HCT116 (cell line): ENCODE results near the gene CTNND2. TPM values are rescaled to one million over a fixed set of nuclear protein-coding genes. Genes with fewer than 3 reads are reported as not detected.

Source experiments
- ATAC-seq: fragments of 200-7000 bp; cut with Tn5 transposase; 2 replicates; pipeline ENCODE4 v1.9.1; 2020; ENCODE audit warnings: mild to moderate bottlenecking, moderate library complexity
- BruUV-seq: library from RNA; stranded (reverse); fragments of 400-500 nt; replicated peaks from 2 replicates; lab custom pipeline; 2021; lab: Mats Ljungman, UMichigan
- CTCF ChIA-PET: fragments of 300-600 bp; sonication (Branson Sonifier 250); formaldehyde crosslinking; loops from one replicate; lab custom pipeline; 2021; ENCODE audit warnings: antibody characterized with exemption; lab: Charles Lee
- POLR2A ChIA-PET: fragments of 300-600, 350-600 bp; sonication (Branson Sonifier 250); formaldehyde crosslinking; loops from one replicate; lab custom pipeline; 2021; ENCODE audit warnings: antibody characterized with exemption; lab: Charles Lee
- RAD21 ChIA-PET, 2 experiments: fragments of 300-600 bp; sonication (Branson Sonifier 250); formaldehyde crosslinking; loops; one replicate each; lab custom pipeline; 2023; ENCODE audit warnings: low total read pairs in 2 of 2; ENCODE audit not compliant: uncharacterized antibody in 2 of 2, unreplicated experiment in 2 of 2, low non-redundant PET in 1 of 2; lab: Charles Lee
- DNase-seq: peaks from one replicate; pipeline ENCODE4 v3.0.0-alpha.2; 2010; ENCODE audit warnings: low read depth, low spot score
- H2AFZ ChIP-seq: fragments of 200-600 bp; shearing (Covaris generic), sonication (generic); 2 replicates; pipeline ENCODE4 v1.6.1; 2017; ENCODE audit warnings: low read depth, mixed run types, mixed read lengths, antibody characterized with exemption, low read length; ENCODE audit not compliant: poor library complexity, severe bottlenecking
- H3K27ac ChIP-seq: 2 replicates; pipeline ENCODE4 v1.5.1; 2012; ENCODE audit warnings: low read depth, low read length
- H3K27me3 ChIP-seq: fragments of 200-600 bp; sonication (generic); 2 replicates; pipeline ENCODE4 v1.6.1; 2016; ENCODE audit warnings: mixed run types, low read length, mixed read lengths; ENCODE audit not compliant: insufficient read depth
- H3K36me3 ChIP-seq, 2 experiments: fragments of 200-500 bp in 1 of 2; fragments of 200-600 bp in 1 of 2; sonication (Bioruptor generic) in 1 of 2; sonication (generic) in 1 of 2; 2 replicates each; pipeline versions ENCODE4 v1.5.1 to v1.6.1; 2014 to 2016; ENCODE audit warnings: low read length in 2 of 2, inconsistent platforms in 1 of 2, mixed read lengths in 1 of 2, mixed run types in 1 of 2; ENCODE audit not compliant: insufficient read depth in 2 of 2, control insufficient read depth in 1 of 2
- H3K4me1 ChIP-seq, 2 experiments: fragments of 200-600 bp in 1 of 2; sonication (generic) in 1 of 2; 2 replicates each; pipeline versions ENCODE4 v1.5.1 to v1.6.1; 2012 to 2017; ENCODE audit warnings: low read length in 2 of 2, inconsistent platforms in 1 of 2, mild to moderate bottlenecking in 1 of 2, mixed read lengths in 1 of 2, mixed run types in 1 of 2, moderate library complexity in 1 of 2; ENCODE audit not compliant: insufficient read depth in 2 of 2, control insufficient read depth in 1 of 2
- H3K4me2 ChIP-seq: fragments of 200-600 bp; sonication (generic); 2 replicates; pipeline ENCODE4 v1.6.1; 2017; ENCODE audit warnings: mixed run types, low read length, mixed read lengths
- H3K4me3 ChIP-seq, 2 experiments: fragments of 200-600 bp in 1 of 2; sonication (generic) in 1 of 2; replicated peaks in 1 of 2; 2 replicates each; pipeline ENCODE4 v1.5.1; 2011 to 2016; ENCODE audit warnings: low read length in 2 of 2, control low read depth in 1 of 2, low read depth in 1 of 2, mild to moderate bottlenecking in 1 of 2, mixed read lengths in 1 of 2, mixed run types in 1 of 2
- H3K79me2 ChIP-seq: fragments of 200-600 bp; sonication (generic); 2 replicates; pipeline ENCODE4 v1.6.1; 2017; ENCODE audit warnings: mild to moderate bottlenecking, mixed run types, low read length, moderate library complexity, mixed read lengths; ENCODE audit not compliant: insufficient read depth
- H3K9ac ChIP-seq: fragments of 200-600 bp; sonication (generic); 2 replicates; pipeline ENCODE4 v1.6.1; 2016; ENCODE audit warnings: low read length, mixed read lengths
- H3K9me2 ChIP-seq: fragments of 200-600 bp; sonication (generic), shearing (Covaris generic); 2 replicates; pipeline ENCODE4 v1.6.1; 2017; ENCODE audit warnings: mixed run types, mild to moderate bottlenecking, moderate library complexity; ENCODE audit not compliant: insufficient read depth
- H3K9me3 ChIP-seq, 2 experiments: fragments of 200-500 bp in 1 of 2; fragments of 200-600 bp in 1 of 2; sonication (Bioruptor generic) in 1 of 2; sonication (generic) in 1 of 2; 2 replicates each; pipeline ENCODE4 v1.6.1; 2014 to 2017; ENCODE audit warnings: low read length in 2 of 2, mixed read lengths in 2 of 2, inconsistent platforms in 1 of 2, low read depth in 1 of 2, mild to moderate bottlenecking in 1 of 2, mixed run types in 1 of 2, moderate library complexity in 1 of 2; ENCODE audit not compliant: control insufficient read depth in 1 of 2, insufficient read depth in 1 of 2
- H4K20me1 ChIP-seq: fragments of 200-600 bp; sonication (generic), shearing (Covaris generic); 2 replicates; pipeline ENCODE4 v1.6.1; 2017; ENCODE audit warnings: mixed run types, mild to moderate bottlenecking, moderate library complexity; ENCODE audit not compliant: insufficient read depth
- CBX3 ChIP-seq: IDR thresholded peaks from 2 replicates; pipeline ENCODE4 v1.6.1; 2012; ENCODE audit warnings: low read depth
- CEBPB ChIP-seq: IDR thresholded peaks from 2 replicates; pipeline ENCODE4 v1.6.1; 2012; ENCODE audit warnings: low read depth
- EGR1 ChIP-seq: IDR thresholded peaks from 2 replicates; pipeline ENCODE4 v1.6.1; 2012; ENCODE audit warnings: low read depth
- EZH2 ChIP-seq: fragments of 200-600 bp; sonication (generic); IDR thresholded peaks from 2 replicates; pipeline ENCODE4 v1.6.1; 2017; ENCODE audit warnings: antibody characterized with exemption, mixed run types
- FOSL1 ChIP-seq: IDR thresholded peaks from 2 replicates; pipeline ENCODE4 v1.6.1; 2012; ENCODE audit warnings: low read depth
- JUND ChIP-seq: IDR thresholded peaks from 2 replicates; pipeline ENCODE4 v1.6.1; 2012
- POLR2A ChIP-seq: IDR thresholded peaks from 2 replicates; pipeline ENCODE4 v1.7.0; 2011; ENCODE audit warnings: borderline replicate concordance; ENCODE audit not compliant: insufficient read depth, insufficient read length; ENCODE audit errors: extremely low read depth
- POLR2AphosphoS5 ChIP-seq: IDR thresholded peaks from 2 replicates; pipeline ENCODE4 v1.6.1; 2011; ENCODE audit warnings: mild to moderate bottlenecking, low read depth, low read length, moderate library complexity
- RAD21 ChIP-seq: IDR thresholded peaks from 2 replicates; pipeline ENCODE4 v1.6.1; 2012; ENCODE audit warnings: low read depth, mild to moderate bottlenecking
- SIN3A ChIP-seq: IDR thresholded peaks from 2 replicates; pipeline ENCODE4 v1.6.1; 2012; ENCODE audit warnings: low read depth
- SP1 ChIP-seq: IDR thresholded peaks from 2 replicates; pipeline ENCODE4 v1.6.1; 2012; ENCODE audit warnings: low read depth
- SRF ChIP-seq: IDR thresholded peaks from 2 replicates; pipeline ENCODE4 v1.6.1; 2012; ENCODE audit warnings: low read depth
- TCF7L2 ChIP-seq: IDR thresholded peaks from 2 replicates; pipeline ENCODE4 v1.7.0; 2011; ENCODE audit warnings: borderline replicate concordance, inconsistent platforms; ENCODE audit not compliant: insufficient read depth, insufficient read length; ENCODE audit errors: extremely low read depth
- intact Hi-C: fragments of 100-400 bp; cut with micrococcal nuclease; formaldehyde crosslinking; loops from 2 replicates; pipeline ENCODE4 v1.10.0; 2022
- total RNA-seq: library from RNA; stranded (reverse); gene quantifications from one replicate; pipeline ENCODE4 v1.2.1, GENCODE V29; 2021; ENCODE audit not compliant: unreplicated experiment
- TF ChIP-seq, protein P1 (sequence below): IDR thresholded peaks from 2 replicates; pipeline ENCODE4 v1.6.1; 2011; ENCODE audit warnings: mild to moderate bottlenecking, low read length, moderate library complexity; ENCODE audit not compliant: insufficient replicate concordance; ENCODE audit errors: extremely low read depth
- TF ChIP-seq, protein P2 (sequence below): IDR thresholded peaks from 2 replicates; pipeline ENCODE4 v1.6.1; 2012; ENCODE audit warnings: low read depth
- TF ChIP-seq, protein P3 (sequence below), 3 experiments: fragments of 200-600 bp in 1 of 3; sonication (generic) in 1 of 3; IDR thresholded peaks in 2 of 3; conservative IDR thresholded peaks in 1 of 3; 2 replicates each; pipeline ENCODE4 v1.5.1; 2012 to 2017; ENCODE audit warnings: low read depth in 2 of 3, low read length in 2 of 3, antibody characterized with exemption in 1 of 3, borderline replicate concordance in 1 of 3, control low read depth in 1 of 3, mild to moderate bottlenecking in 1 of 3, mixed read lengths in 1 of 3, mixed run types in 1 of 3, moderate library complexity in 1 of 3; ENCODE audit not compliant: insufficient read depth in 1 of 3
- TF ChIP-seq, protein P4 (sequence below): IDR thresholded peaks from 2 replicates; pipeline ENCODE4 v1.6.1; 2012

CTNND2 gene
- total RNA-seq, 1 experiment from 2014 or later, result not detected

DNA sequence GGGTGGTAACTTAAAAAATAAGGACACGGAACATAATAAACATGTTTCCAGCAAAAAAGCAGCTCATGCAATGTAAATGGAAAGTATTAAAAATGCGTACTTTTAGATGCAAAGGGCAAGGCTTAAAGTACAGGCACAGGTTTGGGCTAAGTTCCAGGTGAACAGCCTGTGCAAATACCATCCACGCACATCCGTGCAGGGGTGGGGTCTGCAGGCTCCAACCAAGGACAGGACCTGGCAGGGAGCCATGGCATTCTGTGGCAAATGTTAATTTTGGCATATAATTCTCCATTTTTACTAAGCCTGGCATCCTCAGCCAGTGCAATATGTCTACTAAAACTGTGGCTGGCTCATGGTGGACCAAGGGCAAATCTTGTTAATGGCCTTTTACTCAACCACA lies 777.4 kb downstream of the CTNND2 start:
- no peaks in the 10 kb centered on the region for H3K9me2 ChIP-seq
- intact Hi-C loops, result no loop called here
- no peak overlapping the region for H3K4me3 ChIP-seq
- no peak overlapping the region for H3K4me2 ChIP-seq
- no peak overlapping the region for H2AFZ ChIP-seq
- DNase-seq (no peak), ATAC-seq (no peak)
- no TSS peak for BruUV-seq
- H3K27ac ChIP-seq, result no peak overlapping the region
- H3K79me2 ChIP-seq, result no peaks in the 10 kb centered on the region
- H3K27me3 ChIP-seq, result peaks cover 12% of the 10 kb centered on the region
- H3K9ac ChIP-seq, result no peak overlapping the region
- no peaks in the 10 kb centered on the region for H3K4me1 ChIP-seq
- no peaks in the 10 kb centered on the region for H3K9me3 ChIP-seq
- TF ChIP-seq POLR2AphosphoS5, result no peak
- no peak for TF ChIP-seq RAD21
- TF ChIP-seq, protein P1, sequence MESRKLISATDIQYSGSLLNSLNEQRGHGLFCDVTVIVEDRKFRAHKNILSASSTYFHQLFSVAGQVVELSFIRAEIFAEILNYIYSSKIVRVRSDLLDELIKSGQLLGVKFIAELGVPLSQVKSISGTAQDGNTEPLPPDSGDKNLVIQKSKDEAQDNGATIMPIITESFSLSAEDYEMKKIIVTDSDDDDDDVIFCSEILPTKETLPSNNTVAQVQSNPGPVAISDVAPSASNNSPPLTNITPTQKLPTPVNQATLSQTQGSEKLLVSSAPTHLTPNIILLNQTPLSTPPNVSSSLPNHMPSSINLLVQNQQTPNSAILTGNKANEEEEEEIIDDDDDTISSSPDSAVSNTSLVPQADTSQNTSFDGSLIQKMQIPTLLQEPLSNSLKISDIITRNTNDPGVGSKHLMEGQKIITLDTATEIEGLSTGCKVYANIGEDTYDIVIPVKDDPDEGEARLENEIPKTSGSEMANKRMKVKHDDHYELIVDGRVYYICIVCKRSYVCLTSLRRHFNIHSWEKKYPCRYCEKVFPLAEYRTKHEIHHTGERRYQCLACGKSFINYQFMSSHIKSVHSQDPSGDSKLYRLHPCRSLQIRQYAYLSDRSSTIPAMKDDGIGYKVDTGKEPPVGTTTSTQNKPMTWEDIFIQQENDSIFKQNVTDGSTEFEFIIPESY, result no peak
- TF ChIP-seq SRF, result no peak
- no peak for TF ChIP-seq TCF7L2
- no peak for TF ChIP-seq CBX3
- TF ChIP-seq JUND, result no peak
- TF ChIP-seq FOSL1, result no peak
- TF ChIP-seq POLR2A, result no peak
- no peak for TF ChIP-seq EGR1
- TF ChIP-seq, protein P2, sequence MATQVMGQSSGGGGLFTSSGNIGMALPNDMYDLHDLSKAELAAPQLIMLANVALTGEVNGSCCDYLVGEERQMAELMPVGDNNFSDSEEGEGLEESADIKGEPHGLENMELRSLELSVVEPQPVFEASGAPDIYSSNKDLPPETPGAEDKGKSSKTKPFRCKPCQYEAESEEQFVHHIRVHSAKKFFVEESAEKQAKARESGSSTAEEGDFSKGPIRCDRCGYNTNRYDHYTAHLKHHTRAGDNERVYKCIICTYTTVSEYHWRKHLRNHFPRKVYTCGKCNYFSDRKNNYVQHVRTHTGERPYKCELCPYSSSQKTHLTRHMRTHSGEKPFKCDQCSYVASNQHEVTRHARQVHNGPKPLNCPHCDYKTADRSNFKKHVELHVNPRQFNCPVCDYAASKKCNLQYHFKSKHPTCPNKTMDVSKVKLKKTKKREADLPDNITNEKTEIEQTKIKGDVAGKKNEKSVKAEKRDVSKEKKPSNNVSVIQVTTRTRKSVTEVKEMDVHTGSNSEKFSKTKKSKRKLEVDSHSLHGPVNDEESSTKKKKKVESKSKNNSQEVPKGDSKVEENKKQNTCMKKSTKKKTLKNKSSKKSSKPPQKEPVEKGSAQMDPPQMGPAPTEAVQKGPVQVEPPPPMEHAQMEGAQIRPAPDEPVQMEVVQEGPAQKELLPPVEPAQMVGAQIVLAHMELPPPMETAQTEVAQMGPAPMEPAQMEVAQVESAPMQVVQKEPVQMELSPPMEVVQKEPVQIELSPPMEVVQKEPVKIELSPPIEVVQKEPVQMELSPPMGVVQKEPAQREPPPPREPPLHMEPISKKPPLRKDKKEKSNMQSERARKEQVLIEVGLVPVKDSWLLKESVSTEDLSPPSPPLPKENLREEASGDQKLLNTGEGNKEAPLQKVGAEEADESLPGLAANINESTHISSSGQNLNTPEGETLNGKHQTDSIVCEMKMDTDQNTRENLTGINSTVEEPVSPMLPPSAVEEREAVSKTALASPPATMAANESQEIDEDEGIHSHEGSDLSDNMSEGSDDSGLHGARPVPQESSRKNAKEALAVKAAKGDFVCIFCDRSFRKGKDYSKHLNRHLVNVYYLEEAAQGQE, result no peak
- no peak for TF ChIP-seq EZH2
- TF ChIP-seq SIN3A, result no peak
- TF ChIP-seq, protein P3, sequence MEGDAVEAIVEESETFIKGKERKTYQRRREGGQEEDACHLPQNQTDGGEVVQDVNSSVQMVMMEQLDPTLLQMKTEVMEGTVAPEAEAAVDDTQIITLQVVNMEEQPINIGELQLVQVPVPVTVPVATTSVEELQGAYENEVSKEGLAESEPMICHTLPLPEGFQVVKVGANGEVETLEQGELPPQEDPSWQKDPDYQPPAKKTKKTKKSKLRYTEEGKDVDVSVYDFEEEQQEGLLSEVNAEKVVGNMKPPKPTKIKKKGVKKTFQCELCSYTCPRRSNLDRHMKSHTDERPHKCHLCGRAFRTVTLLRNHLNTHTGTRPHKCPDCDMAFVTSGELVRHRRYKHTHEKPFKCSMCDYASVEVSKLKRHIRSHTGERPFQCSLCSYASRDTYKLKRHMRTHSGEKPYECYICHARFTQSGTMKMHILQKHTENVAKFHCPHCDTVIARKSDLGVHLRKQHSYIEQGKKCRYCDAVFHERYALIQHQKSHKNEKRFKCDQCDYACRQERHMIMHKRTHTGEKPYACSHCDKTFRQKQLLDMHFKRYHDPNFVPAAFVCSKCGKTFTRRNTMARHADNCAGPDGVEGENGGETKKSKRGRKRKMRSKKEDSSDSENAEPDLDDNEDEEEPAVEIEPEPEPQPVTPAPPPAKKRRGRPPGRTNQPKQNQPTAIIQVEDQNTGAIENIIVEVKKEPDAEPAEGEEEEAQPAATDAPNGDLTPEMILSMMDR (IDR thresholded peaks at IDR 0.05 in 2 of 3, conservative IDR thresholded peaks at IDR 0.05 in 1 of 3; ENCODE audit: borderline replicate concordance in 1 of 3, insufficient read depth in 1 of 3, low read depth in 2 of 3, low read length in 2 of 3), result no peak
- TF ChIP-seq CEBPB, result no peak
- TF ChIP-seq, protein P4, sequence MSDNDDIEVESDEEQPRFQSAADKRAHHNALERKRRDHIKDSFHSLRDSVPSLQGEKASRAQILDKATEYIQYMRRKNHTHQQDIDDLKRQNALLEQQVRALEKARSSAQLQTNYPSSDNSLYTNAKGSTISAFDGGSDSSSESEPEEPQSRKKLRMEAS, result no peak
- no peak for TF ChIP-seq SP1
- H3K36me3 ChIP-seq, result no peaks in the 10 kb centered on the region
- ChIA-PET POLR2A (no interaction called here), RAD21 (no interaction called here), CTCF (no interaction called here)
- H4K20me1 ChIP-seq, result no peaks in the 10 kb centered on the region
